ENCODE results near the gene IL6R.

The IL6R gene

DNA sequence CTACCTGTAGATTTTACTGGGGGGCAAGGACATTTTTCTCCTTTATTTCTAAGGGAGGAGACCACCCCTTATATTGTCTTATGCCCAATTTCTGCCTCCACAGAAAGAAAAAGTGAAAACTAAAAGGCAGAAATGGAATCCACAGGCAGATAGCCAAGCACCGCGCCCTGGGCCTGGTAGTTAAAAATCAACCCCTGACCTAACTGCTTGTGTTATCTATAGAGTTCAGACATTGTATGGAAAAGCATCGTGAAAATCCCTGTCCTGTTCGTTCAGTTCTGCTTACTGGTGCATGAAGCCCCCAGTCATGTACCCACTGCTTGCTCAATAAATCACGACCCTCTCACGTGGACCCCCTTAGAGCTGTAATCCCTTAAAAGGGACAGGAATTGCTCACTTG is 33.7 kb upstream of the IL6R start:
- TF ChIP-seq, protein P1, sequence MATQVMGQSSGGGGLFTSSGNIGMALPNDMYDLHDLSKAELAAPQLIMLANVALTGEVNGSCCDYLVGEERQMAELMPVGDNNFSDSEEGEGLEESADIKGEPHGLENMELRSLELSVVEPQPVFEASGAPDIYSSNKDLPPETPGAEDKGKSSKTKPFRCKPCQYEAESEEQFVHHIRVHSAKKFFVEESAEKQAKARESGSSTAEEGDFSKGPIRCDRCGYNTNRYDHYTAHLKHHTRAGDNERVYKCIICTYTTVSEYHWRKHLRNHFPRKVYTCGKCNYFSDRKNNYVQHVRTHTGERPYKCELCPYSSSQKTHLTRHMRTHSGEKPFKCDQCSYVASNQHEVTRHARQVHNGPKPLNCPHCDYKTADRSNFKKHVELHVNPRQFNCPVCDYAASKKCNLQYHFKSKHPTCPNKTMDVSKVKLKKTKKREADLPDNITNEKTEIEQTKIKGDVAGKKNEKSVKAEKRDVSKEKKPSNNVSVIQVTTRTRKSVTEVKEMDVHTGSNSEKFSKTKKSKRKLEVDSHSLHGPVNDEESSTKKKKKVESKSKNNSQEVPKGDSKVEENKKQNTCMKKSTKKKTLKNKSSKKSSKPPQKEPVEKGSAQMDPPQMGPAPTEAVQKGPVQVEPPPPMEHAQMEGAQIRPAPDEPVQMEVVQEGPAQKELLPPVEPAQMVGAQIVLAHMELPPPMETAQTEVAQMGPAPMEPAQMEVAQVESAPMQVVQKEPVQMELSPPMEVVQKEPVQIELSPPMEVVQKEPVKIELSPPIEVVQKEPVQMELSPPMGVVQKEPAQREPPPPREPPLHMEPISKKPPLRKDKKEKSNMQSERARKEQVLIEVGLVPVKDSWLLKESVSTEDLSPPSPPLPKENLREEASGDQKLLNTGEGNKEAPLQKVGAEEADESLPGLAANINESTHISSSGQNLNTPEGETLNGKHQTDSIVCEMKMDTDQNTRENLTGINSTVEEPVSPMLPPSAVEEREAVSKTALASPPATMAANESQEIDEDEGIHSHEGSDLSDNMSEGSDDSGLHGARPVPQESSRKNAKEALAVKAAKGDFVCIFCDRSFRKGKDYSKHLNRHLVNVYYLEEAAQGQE (IDR thresholded peaks at IDR 0.05; ENCODE audit: insufficient read depth in 1 of 2, low read depth in 2 of 2, low read length in 2 of 2): no peak
- no peak for TF ChIP-seq SIN3A (IDR thresholded peaks at IDR 0.05; ENCODE audit: borderline replicate concordance, insufficient read depth, low read length)
- TF ChIP-seq TAF1 (IDR thresholded peaks at IDR 0.05; ENCODE audit: borderline replicate concordance, insufficient read depth, low read length): no peak
- TF ChIP-seq FOXP2 (optimal IDR thresholded peaks at IDR 0.05; ENCODE audit: borderline replicate concordance, extremely low read depth, extremely low read length, insufficient read depth): no peak
- TF ChIP-seq POLR2AphosphoS5 (IDR thresholded peaks at IDR 0.05; ENCODE audit: low read depth, low read length): no peak

DNA sequence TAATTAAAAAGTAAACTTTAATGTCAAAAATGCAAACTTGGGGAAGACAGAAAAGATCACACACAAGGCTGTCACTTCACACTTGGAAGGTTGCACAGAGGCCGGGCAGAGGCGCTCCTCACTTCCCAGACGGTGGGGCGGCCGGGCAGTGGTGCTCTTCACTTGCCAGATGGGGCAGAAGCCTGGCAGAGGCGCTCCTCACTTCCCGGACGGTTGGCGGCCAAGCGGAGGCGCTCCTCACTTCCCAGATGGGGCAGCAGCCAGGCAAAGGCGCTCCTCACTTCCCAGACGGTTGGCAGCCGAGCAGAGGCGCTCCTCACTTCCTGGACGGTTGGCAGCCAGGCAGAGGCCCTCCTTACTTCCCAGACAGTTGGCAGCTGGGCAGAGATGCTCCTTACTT is 25.8 kb upstream of the IL6R start:
- no peak for TF ChIP-seq TAF1 (IDR thresholded peaks at IDR 0.05; ENCODE audit: borderline replicate concordance, insufficient read depth, low read length)
- TF ChIP-seq FOXP2 (optimal IDR thresholded peaks at IDR 0.05; ENCODE audit: borderline replicate concordance, extremely low read depth, extremely low read length, insufficient read depth): no peak
- no peak for TF ChIP-seq SIN3A (IDR thresholded peaks at IDR 0.05; ENCODE audit: borderline replicate concordance, insufficient read depth, low read length)
- no peak for TF ChIP-seq POLR2AphosphoS5 (IDR thresholded peaks at IDR 0.05; ENCODE audit: low read depth, low read length)
- TF ChIP-seq, protein P1 (IDR thresholded peaks at IDR 0.05; ENCODE audit: insufficient read depth in 1 of 2, low read depth in 2 of 2, low read length in 2 of 2): no peak

DNA sequence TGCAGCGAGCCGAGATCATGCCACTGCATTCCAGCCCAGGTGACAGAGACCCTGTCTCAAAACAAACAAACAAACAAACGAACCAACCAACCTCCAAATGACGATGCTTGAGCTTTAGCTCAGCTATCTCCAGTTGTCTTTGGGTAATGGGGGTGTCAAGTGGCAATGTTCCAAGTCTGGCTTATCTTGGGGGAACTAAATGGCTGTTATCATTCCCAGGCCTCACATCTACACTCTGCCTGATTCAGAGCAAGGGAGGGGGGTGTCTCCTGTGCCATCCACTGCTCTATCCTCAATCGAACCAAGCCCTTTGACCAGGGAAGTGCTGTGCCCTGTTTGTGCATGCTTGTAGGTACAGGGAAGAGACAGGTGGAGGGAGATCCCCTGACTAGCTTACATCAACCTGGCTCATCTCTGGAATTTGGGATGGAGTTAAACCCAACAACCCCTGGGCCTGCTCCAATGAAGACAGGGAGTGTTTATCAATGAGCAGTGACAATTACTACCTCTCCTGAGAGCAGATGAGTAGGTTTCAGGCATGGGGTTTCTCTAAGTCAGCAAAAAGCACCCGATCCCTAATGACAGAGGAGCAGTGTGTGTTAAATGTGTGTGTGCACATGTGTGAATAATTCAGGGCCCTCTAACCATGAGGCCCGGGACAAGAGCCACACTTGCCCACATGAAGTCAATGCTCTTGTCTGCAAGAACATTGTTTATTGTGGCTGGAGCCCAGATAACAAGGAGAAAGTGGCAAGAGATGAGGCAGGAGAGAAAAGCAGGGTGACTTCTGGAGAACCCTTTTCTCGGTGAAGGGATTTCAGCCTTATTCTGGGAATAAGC is 20.3 kb upstream of the IL6R start:
- no peak for TF ChIP-seq FOXP2 (optimal IDR thresholded peaks at IDR 0.05; ENCODE audit: borderline replicate concordance, extremely low read depth, extremely low read length, insufficient read depth)
- TF ChIP-seq TAF1 (IDR thresholded peaks at IDR 0.05; ENCODE audit: borderline replicate concordance, insufficient read depth, low read length): no peak
- no peak for TF ChIP-seq SIN3A (IDR thresholded peaks at IDR 0.05; ENCODE audit: borderline replicate concordance, insufficient read depth, low read length)
- TF ChIP-seq, protein P1 (IDR thresholded peaks at IDR 0.05; ENCODE audit: insufficient read depth in 1 of 2, low read depth in 2 of 2, low read length in 2 of 2): no peak
- TF ChIP-seq POLR2AphosphoS5 (IDR thresholded peaks at IDR 0.05; ENCODE audit: low read depth, low read length): no peak

DNA sequence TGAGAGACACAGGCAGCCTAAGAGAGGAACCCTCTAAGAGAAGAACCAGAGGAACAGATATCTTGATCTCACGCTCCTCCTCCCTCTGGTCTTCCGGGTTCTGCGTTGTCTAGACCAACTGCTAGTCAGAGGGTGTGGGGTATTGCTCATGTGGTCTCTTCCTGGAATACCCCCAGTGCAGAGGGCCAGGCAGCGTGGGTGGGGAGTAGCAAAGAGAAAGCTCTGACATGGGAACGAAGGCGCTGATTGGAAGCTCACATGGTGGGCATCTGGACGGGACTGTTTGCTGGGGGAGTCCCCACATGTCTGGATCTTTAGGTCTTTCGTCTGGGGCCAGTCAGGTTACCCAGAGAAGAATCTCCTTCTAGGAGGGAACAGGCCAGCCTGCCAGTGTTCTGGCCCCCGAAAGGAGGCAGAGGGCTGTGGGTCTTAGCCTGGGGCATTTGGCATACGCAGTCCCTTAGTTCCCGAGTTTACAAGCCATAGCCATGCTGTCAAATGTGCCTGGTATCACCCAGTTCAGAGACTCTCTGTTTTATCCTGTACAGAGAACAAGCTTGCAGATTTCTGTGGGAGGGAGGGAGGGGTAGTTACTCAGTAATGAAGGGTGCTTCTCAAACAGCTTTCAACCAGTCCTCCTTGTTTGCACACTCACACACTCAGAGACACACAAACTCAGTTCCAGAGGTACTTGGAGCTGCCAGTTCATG is 18.3 kb upstream of the IL6R start:
- no peak for TF ChIP-seq SIN3A (IDR thresholded peaks at IDR 0.05; ENCODE audit: borderline replicate concordance, insufficient read depth, low read length)
- TF ChIP-seq FOXP2 (optimal IDR thresholded peaks at IDR 0.05; ENCODE audit: borderline replicate concordance, extremely low read depth, extremely low read length, insufficient read depth): no peak
- TF ChIP-seq, protein P1 (IDR thresholded peaks at IDR 0.05; ENCODE audit: insufficient read depth in 1 of 2, low read depth in 2 of 2, low read length in 2 of 2): no peak
- no peak for TF ChIP-seq POLR2AphosphoS5 (IDR thresholded peaks at IDR 0.05; ENCODE audit: low read depth, low read length)
- no peak for TF ChIP-seq TAF1 (IDR thresholded peaks at IDR 0.05; ENCODE audit: borderline replicate concordance, insufficient read depth, low read length)
